Peyer's patch (tissue), 4 donors: ENCODE measurements around the gene CDC42EP3. TPM values are rescaled to one million over a fixed set of nuclear protein-coding genes. Genes with fewer than 3 reads are reported as not detected.
A peak's percentile ranks its signal among the peaks of the same experiment; 100 is the strongest.

Source experiments
- DNase-seq, 3 donors: peaks; one replicate each; pipeline ENCODE4 v3.0.0-alpha.2; 2017 to 2019
- H3K27ac ChIP-seq, 4 donors: fragments of 200-600 bp; sonication (generic); one replicate each; pipeline ENCODE4 v1.5.1; 2016 to 2019
- H3K27me3 ChIP-seq, 2 donors: fragments of 200-600 bp; sonication (generic); one replicate each; pipeline ENCODE4 v1.5.1; 2019
- H3K36me3 ChIP-seq, 3 donors: fragments of 200-600 bp; sonication (generic); one replicate each; pipeline ENCODE4 v1.5.1; 2016 to 2019
- H3K4me1 ChIP-seq, 4 donors: fragments of 200-600 bp; sonication (generic); one replicate each; pipeline ENCODE4 v1.5.1; 2016 to 2019
- H3K4me3 ChIP-seq, 4 donors: fragments of 200-600 bp; sonication (generic); 1 replicate in 3 of 4; 2 replicates in 1 of 4; pipeline ENCODE4 v1.5.1; 2016 to 2019; ENCODE audit warnings: mild to moderate bottlenecking in 1 of 4
- H3K9me3 ChIP-seq, 4 donors: fragments of 200-600 bp; sonication (generic); one replicate each; pipeline ENCODE4 v1.5.1; 2016 to 2019; ENCODE audit warnings: mild to moderate bottlenecking in 1 of 4
- POLR2A ChIP-seq, 2 donors: fragments of 450-650 bp; IDR thresholded peaks; one replicate each; pipeline ENCODE4 v1.5.1; 2017; ENCODE audit warnings: antibody characterized with exemption in 2 of 2, mild to moderate bottlenecking in 2 of 2, moderate library complexity in 2 of 2
- total RNA-seq, 4 donors: library from RNA; depleted of rRNA; stranded (reverse); fragments of >200 nt; gene quantifications; one replicate each; pipeline ENCODE4 v1.1.0, GENCODE V29; 2016
- TF ChIP-seq, protein P1 (sequence below), 6 experiments: fragments of 450-650 bp in 4 of 6; fragments of 200-600 bp in 2 of 6; sonication (generic) in 1 of 6; IDR thresholded peaks; one replicate each; pipeline ENCODE4 v1.5.1; 2017 to 2019; ENCODE audit warnings: antibody characterized with exemption in 6 of 6, mild to moderate bottlenecking in 3 of 6, moderate library complexity in 1 of 6

CDC42EP3 gene
- total RNA-seq, 4 donors from 2014 or later = 7.0 to 9.5 (median 7.6) TPM

DNA sequence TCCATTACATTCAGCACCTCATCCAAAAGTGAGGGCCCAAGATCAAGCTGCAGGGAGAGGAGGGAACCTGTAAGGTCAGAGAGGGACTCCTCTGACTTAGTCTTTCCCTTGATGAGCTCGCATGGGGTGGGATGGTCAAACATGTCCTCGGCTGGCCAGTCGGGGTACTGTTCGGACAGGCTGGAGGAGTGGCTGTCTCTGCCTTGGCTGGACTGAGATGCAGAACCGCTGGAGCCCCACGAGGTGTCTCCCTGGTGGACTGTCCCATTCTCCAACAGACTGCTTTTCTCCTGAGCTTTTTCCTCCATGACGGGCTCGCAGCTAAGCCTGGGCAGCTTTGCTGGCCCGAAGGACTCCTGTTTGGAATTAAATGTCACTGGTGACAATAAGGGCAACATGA, 25.6 kb downstream of the CDC42EP3 start:
- Histone ChIP-seq H3K27me3 (no peaks in the 10 kb centered on the region), H3K36me3 (no peaks in the 10 kb centered on the region), H3K9me3 (no peaks in the 10 kb centered on the region), H3K27ac (peak overlapping the region in 1 of 4 donors; percentile 40), H3K4me3 (no peak overlapping the region), H3K4me1 (peaks cover 0 to 10% (median 5%) of the 10 kb centered on the region in 4 donors)
- DNase-seq = no peak
- no peak for TF ChIP-seq POLR2A (IDR thresholded peaks at IDR 0.05)
- TF ChIP-seq, protein P1, sequence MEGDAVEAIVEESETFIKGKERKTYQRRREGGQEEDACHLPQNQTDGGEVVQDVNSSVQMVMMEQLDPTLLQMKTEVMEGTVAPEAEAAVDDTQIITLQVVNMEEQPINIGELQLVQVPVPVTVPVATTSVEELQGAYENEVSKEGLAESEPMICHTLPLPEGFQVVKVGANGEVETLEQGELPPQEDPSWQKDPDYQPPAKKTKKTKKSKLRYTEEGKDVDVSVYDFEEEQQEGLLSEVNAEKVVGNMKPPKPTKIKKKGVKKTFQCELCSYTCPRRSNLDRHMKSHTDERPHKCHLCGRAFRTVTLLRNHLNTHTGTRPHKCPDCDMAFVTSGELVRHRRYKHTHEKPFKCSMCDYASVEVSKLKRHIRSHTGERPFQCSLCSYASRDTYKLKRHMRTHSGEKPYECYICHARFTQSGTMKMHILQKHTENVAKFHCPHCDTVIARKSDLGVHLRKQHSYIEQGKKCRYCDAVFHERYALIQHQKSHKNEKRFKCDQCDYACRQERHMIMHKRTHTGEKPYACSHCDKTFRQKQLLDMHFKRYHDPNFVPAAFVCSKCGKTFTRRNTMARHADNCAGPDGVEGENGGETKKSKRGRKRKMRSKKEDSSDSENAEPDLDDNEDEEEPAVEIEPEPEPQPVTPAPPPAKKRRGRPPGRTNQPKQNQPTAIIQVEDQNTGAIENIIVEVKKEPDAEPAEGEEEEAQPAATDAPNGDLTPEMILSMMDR (IDR thresholded peaks at IDR 0.05) = no peak

DNA sequence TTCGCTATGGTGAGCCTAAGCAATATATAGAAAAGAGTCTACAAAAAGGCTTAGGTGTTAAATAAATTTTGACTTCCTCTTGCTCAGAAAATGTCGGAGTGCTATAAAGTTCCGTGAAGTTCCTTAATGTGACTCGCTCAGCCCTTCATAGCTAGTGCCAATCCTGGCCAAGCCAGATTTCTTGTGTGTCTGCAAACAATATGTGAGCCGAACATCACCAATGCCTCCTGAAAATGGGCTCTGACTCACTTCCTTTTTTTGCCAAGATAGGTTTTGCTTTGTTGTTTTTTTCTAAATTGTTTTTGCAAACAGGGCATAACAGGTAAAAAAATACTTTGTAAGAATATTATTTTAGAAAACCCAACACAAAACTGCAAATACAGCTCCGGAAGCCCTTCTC, 26.1 kb downstream of the CDC42EP3 start:
- Histone ChIP-seq H3K36me3 (no peaks in the 10 kb centered on the region), H3K27ac (peak overlapping the region in 1 of 4 donors; percentile 40), H3K4me1 (peaks cover 0 to 10% (median 5%) of the 10 kb centered on the region in 4 donors), H3K27me3 (no peaks in the 10 kb centered on the region), H3K4me3 (no peak overlapping the region), H3K9me3 (no peaks in the 10 kb centered on the region)
- no peak for DNase-seq
- TF ChIP-seq, protein P1 (IDR thresholded peaks at IDR 0.05) = no peak
- no peak for TF ChIP-seq POLR2A (IDR thresholded peaks at IDR 0.05)

DNA sequence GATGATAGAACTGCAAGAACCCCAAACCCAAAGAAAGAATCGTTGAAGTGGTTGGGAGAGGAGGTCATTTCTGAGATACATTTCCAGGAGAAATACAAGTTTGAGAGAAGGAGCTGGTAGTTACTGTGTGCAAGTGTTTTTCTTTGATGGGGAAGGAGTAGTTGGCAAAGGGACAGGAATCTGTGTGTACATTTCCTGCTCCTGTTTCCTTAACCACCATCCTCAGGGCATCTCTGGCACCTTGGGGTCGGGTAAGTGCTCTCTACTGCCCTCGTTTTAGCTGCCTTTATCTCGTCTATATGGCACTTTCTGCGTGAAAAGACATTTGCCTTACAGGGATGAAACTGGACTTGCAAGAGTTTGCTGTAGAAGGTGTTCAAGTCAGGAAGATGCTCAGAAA, 27.3 kb downstream of the CDC42EP3 start:
- H3K36me3 ChIP-seq = no peaks in the 10 kb centered on the region
- no peak overlapping the region for H3K27ac ChIP-seq
- H3K27me3 ChIP-seq = no peaks in the 10 kb centered on the region
- peaks cover 0 to 10% (median 5%) of the 10 kb centered on the region in 4 donors for H3K4me1 ChIP-seq
- no peak overlapping the region for H3K4me3 ChIP-seq
- TF ChIP-seq, protein P1 (IDR thresholded peaks at IDR 0.05) = no peak
- TF ChIP-seq POLR2A (IDR thresholded peaks at IDR 0.05) = no peak
- H3K9me3 ChIP-seq = no peaks in the 10 kb centered on the region
- DNase-seq = no peak

DNA sequence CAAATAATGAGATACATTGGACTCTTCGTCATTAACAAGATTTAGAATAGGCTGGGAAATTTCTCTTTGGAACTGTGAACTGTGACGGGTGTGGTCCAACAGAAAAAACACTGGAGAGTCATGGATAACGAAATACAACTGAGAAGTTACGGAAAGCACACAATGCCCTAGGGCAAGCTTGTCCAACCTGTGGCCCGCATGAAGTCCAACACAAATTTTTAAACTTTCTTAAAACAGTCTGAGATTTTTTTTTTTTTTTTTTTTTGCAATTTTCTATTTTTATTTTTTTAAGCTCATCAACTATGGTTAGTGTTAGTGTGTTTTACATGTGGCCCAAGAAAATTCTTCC, 27.7 kb downstream of the CDC42EP3 start:
- H3K4me1 ChIP-seq = peaks cover 0 to 10% (median 3%) of the 10 kb centered on the region in 4 donors
- no peaks in the 10 kb centered on the region for H3K27me3 ChIP-seq
- H3K27ac ChIP-seq = no peak overlapping the region
- no peaks in the 10 kb centered on the region for H3K36me3 ChIP-seq
- TF ChIP-seq, protein P1 (IDR thresholded peaks at IDR 0.05) = no peak
- TF ChIP-seq POLR2A (IDR thresholded peaks at IDR 0.05) = no peak
- no peak for DNase-seq
- H3K9me3 ChIP-seq = no peaks in the 10 kb centered on the region
- H3K4me3 ChIP-seq = no peak overlapping the region

- Histone ChIP-seq H3K27me3 (no peaks in the 10 kb centered on the region), H3K27ac (peak overlapping the region in 1 of 4 donors; percentile 26), H3K36me3 (no peaks in the 10 kb centered on the region), H3K4me1 (peaks cover 0 to 5% (median 0%) of the 10 kb centered on the region in 4 donors), H3K4me3 (no peak overlapping the region), H3K9me3 (no peaks in the 10 kb centered on the region)
- no peak for DNase-seq
- no peak for TF ChIP-seq POLR2A (IDR thresholded peaks at IDR 0.05)
- TF ChIP-seq, protein P1 (IDR thresholded peaks at IDR 0.05) = no peak
Observed at GRCh38 chr2:37642907-37643729, 28.3 kb downstream of the CDC42EP3 start.
